GM12801 (cell line): Measurements from ENCODE around the gene SBK1.

Experiments
- CTCF ChIP-seq: IDR thresholded peaks from one replicate; pipeline ENCODE4 v1.5.1; 2011; ENCODE audit warnings: control low read depth; ENCODE audit not compliant: insufficient read length; ENCODE audit errors: extremely low read depth

Gene SBK1

GRCh38 chr16:28274676-28275075 lies 17.6 kb upstream of the SBK1 start:
- TF ChIP-seq CTCF = no peak

- TF ChIP-seq CTCF = no peak
Observed at GRCh38 chr16:28276301-28276700, 16.0 kb upstream of the SBK1 start.

GRCh38 chr16:28277537-28278388 lies 14.6 kb upstream of the SBK1 start:
- no peak for TF ChIP-seq CTCF

- no peak for TF ChIP-seq CTCF
Observed at GRCh38 chr16:28279006-28279405, 13.3 kb upstream of the SBK1 start.

- no peak for TF ChIP-seq CTCF
Observed at GRCh38 chr16:28280881-28281836, 11.2 kb upstream of the SBK1 start.

GRCh38 chr16:28282045-28282444 lies 10.3 kb upstream of the SBK1 start:
- no peak for TF ChIP-seq CTCF

- no peak for TF ChIP-seq CTCF
Observed at GRCh38 chr16:28283173-28283572, 9.2 kb upstream of the SBK1 start.
